ENCODE results near the gene SNX21.

Gene SNX21

GRCh38 chr20:45813489-45813888 is 20.1 kb upstream of the SNX21 start:
- no peak for DNase-seq
- Histone ChIP-seq H3K36me3 (peaks cover 75% of the 10 kb centered on the region), H3K27ac (peak overlapping the region; percentile 97)

DNA sequence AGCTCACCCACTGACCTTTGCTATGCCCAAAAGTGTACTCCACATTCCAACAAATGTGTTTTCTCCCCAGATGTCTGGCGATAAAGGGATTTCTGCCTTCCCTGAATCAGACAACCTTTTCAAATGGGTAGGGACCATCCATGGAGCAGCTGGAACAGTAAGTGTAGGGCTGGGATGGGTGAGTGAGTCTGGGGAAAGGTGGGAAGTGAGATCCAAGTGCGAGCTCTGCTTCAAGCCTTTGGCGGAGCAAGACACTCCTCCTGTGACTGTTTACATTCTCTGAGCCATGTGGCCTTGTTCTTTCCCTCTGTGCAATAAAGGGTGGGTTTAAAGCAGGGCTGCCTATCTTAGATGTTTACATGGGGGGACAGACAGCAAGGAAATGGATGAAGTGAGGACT is 19.3 kb upstream of the SNX21 start:
- H3K4me3 ChIP-seq (ENCODE audit: low read depth, low read length) = no peak overlapping the region
- H3K27ac ChIP-seq = no peak overlapping the region
- no peak for TF ChIP-seq CTCF (IDR thresholded peaks at IDR 0.05; ENCODE audit: low read depth, low read length)
- H3K36me3 ChIP-seq = peaks cover 69% of the 10 kb centered on the region
- no peaks in the 10 kb centered on the region for H3K27me3 ChIP-seq (ENCODE audit: insufficient read depth, low read depth, severe bottlenecking)
- H3K9me3 ChIP-seq (ENCODE audit: severe bottlenecking) = no peaks in the 10 kb centered on the region
- DNase-seq = no peak

More at GRCh38 chr20:45813489-45813888, 20.1 kb upstream of the SNX21 start:
- H3K27me3 ChIP-seq (ENCODE audit: insufficient read depth, low read depth, severe bottlenecking) = no peaks in the 10 kb centered on the region
- peak overlapping the region; percentile 95 for H3K4me3 ChIP-seq (ENCODE audit: low read depth, low read length)
- H3K9me3 ChIP-seq (ENCODE audit: severe bottlenecking) = no peaks in the 10 kb centered on the region
- TF ChIP-seq CTCF (IDR thresholded peaks at IDR 0.05; ENCODE audit: low read depth, low read length) = no peak

DNA sequence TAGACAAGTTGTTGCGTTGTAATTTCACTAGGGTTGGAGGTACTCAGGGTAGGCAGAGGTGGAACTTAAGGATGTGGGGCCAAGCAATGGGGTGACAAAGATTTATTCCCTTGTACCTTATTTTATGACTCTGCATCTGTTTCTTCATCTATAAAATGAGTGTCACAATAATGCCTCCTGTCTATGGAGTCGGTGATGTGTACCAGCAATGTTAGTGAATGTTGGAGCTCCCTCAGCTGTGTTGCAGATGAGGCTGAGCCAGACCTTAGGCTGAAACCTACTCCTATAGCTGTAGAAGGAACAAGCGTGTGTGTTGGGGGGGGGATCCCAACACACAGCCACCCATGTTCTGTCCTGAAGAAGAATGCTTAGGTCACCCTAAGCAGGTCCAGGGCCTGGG is 16.6 kb upstream of the SNX21 start:
- H3K9me3 ChIP-seq (ENCODE audit: severe bottlenecking) = no peaks in the 10 kb centered on the region
- no peak for DNase-seq
- no peaks in the 10 kb centered on the region for H3K27me3 ChIP-seq (ENCODE audit: insufficient read depth, low read depth, severe bottlenecking)
- H3K27ac ChIP-seq = no peak overlapping the region
- no peak overlapping the region for H3K4me3 ChIP-seq (ENCODE audit: low read depth, low read length)
- peaks cover 46% of the 10 kb centered on the region for H3K36me3 ChIP-seq
- TF ChIP-seq CTCF (IDR thresholded peaks at IDR 0.05; ENCODE audit: low read depth, low read length) = no peak

- H3K9me3 ChIP-seq (ENCODE audit: severe bottlenecking) = no peaks in the 10 kb centered on the region
- DNase-seq = no peak
- no peak overlapping the region for H3K4me3 ChIP-seq (ENCODE audit: low read depth, low read length)
- no peaks in the 10 kb centered on the region for H3K27me3 ChIP-seq (ENCODE audit: insufficient read depth, low read depth, severe bottlenecking)
- H3K36me3 ChIP-seq = peaks cover 45% of the 10 kb centered on the region
- no peak overlapping the region for H3K27ac ChIP-seq
- TF ChIP-seq CTCF (IDR thresholded peaks at IDR 0.05; ENCODE audit: low read depth, low read length) = no peak
Measured at GRCh38 chr20:45817376-45818194, 16.0 kb upstream of the SNX21 start.

- H3K27ac ChIP-seq = no peak overlapping the region
- H3K9me3 ChIP-seq (ENCODE audit: severe bottlenecking) = no peaks in the 10 kb centered on the region
- H3K27me3 ChIP-seq (ENCODE audit: insufficient read depth, low read depth, severe bottlenecking) = no peaks in the 10 kb centered on the region
- H3K4me3 ChIP-seq (ENCODE audit: low read depth, low read length) = no peak overlapping the region
- TF ChIP-seq CTCF (IDR thresholded peaks at IDR 0.05; ENCODE audit: low read depth, low read length) = no peak
- peaks cover 38% of the 10 kb centered on the region for H3K36me3 ChIP-seq
- no peak for DNase-seq
Measured at GRCh38 chr20:45818239-45818638, 15.4 kb upstream of the SNX21 start.

- TF ChIP-seq CTCF (IDR thresholded peaks at IDR 0.05; ENCODE audit: low read depth, low read length) = no peak
- no peak overlapping the region for H3K4me3 ChIP-seq (ENCODE audit: low read depth, low read length)
- H3K27ac ChIP-seq = no peak overlapping the region; the same call in 1 of the 2 replicates
- H3K9me3 ChIP-seq (ENCODE audit: severe bottlenecking) = no peaks in the 10 kb centered on the region
- H3K27me3 ChIP-seq (ENCODE audit: insufficient read depth, low read depth, severe bottlenecking) = no peaks in the 10 kb centered on the region
- peaks cover 29% of the 10 kb centered on the region for H3K36me3 ChIP-seq
- DNase-seq = no peak
Measured at GRCh38 chr20:45819466-45819865, 14.1 kb upstream of the SNX21 start.
